Panc1 (cell line): ENCODE results near the gene HINFP. TPM values are rescaled to one million over a fixed set of nuclear protein-coding genes. Genes with fewer than 3 reads are reported as not detected.

ENCODE experiments used
- ATAC-seq: fragments of 200-7000 bp; cut with Tn5 transposase; 2 replicates; pipeline ENCODE4 v1.9.1; 2020; ENCODE audit warnings: mild to moderate bottlenecking, moderate library complexity
- BruUV-seq: library from RNA; stranded (reverse); fragments of 400-500 nt; replicated peaks from 2 replicates; lab custom pipeline; 2021; lab: Mats Ljungman, UMichigan
- CTCF ChIA-PET: fragments of 300-600 bp; sonication (Branson Sonifier 250); formaldehyde crosslinking; loops from one replicate; lab custom pipeline; 2022; ENCODE audit warnings: antibody characterized with exemption; lab: Charles Lee
- POLR2A ChIA-PET: fragments of 300-600 bp; sonication (Branson Sonifier 250); formaldehyde crosslinking; loops from one replicate; lab custom pipeline; 2022; ENCODE audit warnings: antibody characterized with exemption; lab: Charles Lee
- DNase-seq: peaks from one replicate; pipeline ENCODE4 v3.0.0-alpha.2; 2010; ENCODE audit warnings: low read depth, low spot score
- H3K27ac ChIP-seq: 2 replicates; pipeline ENCODE4 v1.5.1; 2011; ENCODE audit warnings: mild to moderate bottlenecking, low read length, inconsistent platforms
- H3K27me3 ChIP-seq: fragments of 200-500 bp; sonication (Bioruptor generic); 2 replicates; pipeline ENCODE4 v1.6.0; 2014; ENCODE audit warnings: low read length, inconsistent platforms; ENCODE audit not compliant: control insufficient read depth, insufficient read depth
- H3K36me3 ChIP-seq: fragments of 200-500 bp; sonication (Bioruptor generic); 2 replicates; pipeline ENCODE4 v1.5.1; 2014; ENCODE audit warnings: inconsistent platforms, mild to moderate bottlenecking, low read length, moderate library complexity; ENCODE audit not compliant: control insufficient read depth, insufficient read depth
- H3K4me1 ChIP-seq: 2 replicates; pipeline ENCODE4 v1.5.1; 2011; ENCODE audit warnings: inconsistent platforms, mild to moderate bottlenecking, low read length, moderate library complexity; ENCODE audit not compliant: control insufficient read depth, insufficient read depth
- H3K4me3 ChIP-seq, 2 experiments: 2 replicates each; pipeline ENCODE4 v1.5.1; 2011 to 2012; ENCODE audit warnings: low read depth in 2 of 2, low read length in 2 of 2, mild to moderate bottlenecking in 2 of 2, inconsistent platforms in 1 of 2, moderate library complexity in 1 of 2
- H3K9me3 ChIP-seq: fragments of 200-500 bp; sonication (Bioruptor generic); 2 replicates; pipeline ENCODE4 v1.5.1; 2014; ENCODE audit warnings: low read depth, mild to moderate bottlenecking, inconsistent platforms, low read length, moderate library complexity; ENCODE audit not compliant: control insufficient read depth, insufficient read depth
- CTCF ChIP-seq: fragments of 450-650 bp; IDR thresholded peaks from 2 replicates; pipeline ENCODE4 v1.5.1; 2017; ENCODE audit warnings: mild to moderate bottlenecking
- POLR2AphosphoS5 ChIP-seq: IDR thresholded peaks from 2 replicates; pipeline ENCODE4 v1.6.1; 2012; ENCODE audit warnings: mild to moderate bottlenecking, low read depth, low read length, moderate library complexity
- REST ChIP-seq, 2 experiments: IDR thresholded peaks; 2 replicates each; pipeline ENCODE4 v1.6.1; 2011 to 2012; ENCODE audit warnings: low read depth in 2 of 2, control low read depth in 1 of 2, low read length in 1 of 2, mild to moderate bottlenecking in 1 of 2, moderate library complexity in 1 of 2; ENCODE audit not compliant: insufficient read depth in 1 of 2
- SIN3A ChIP-seq: IDR thresholded peaks from 2 replicates; pipeline ENCODE4 v1.6.1; 2012; ENCODE audit warnings: low read depth, mild to moderate bottlenecking, low read length, moderate library complexity, borderline replicate concordance; ENCODE audit not compliant: insufficient read depth
- TCF7L2 ChIP-seq: IDR thresholded peaks from 2 replicates; pipeline ENCODE4 v1.6.1; 2011; ENCODE audit warnings: mild to moderate bottlenecking, low read depth, low read length, inconsistent platforms
- in situ Hi-C: cut with HindIII; loops from 2 replicates; pipeline ENCODE4 v1.10.0; 2016; ENCODE audit warnings: low sequenced_read_pairs, low pct_unique_long_range_greater_than_20kb
- intact Hi-C: fragments of 100-400 bp; cut with micrococcal nuclease; formaldehyde crosslinking; loops from one replicate; pipeline ENCODE4 v1.10.0; 2022; ENCODE audit not compliant: unreplicated experiment
- total RNA-seq: library from RNA; stranded (reverse); gene quantifications from one replicate; pipeline ENCODE4 v1.2.1, GENCODE V29; 2021; ENCODE audit not compliant: unreplicated experiment

The HINFP gene
- total RNA-seq, 1 experiment from 2014 or later = 52.7 TPM

DNA sequence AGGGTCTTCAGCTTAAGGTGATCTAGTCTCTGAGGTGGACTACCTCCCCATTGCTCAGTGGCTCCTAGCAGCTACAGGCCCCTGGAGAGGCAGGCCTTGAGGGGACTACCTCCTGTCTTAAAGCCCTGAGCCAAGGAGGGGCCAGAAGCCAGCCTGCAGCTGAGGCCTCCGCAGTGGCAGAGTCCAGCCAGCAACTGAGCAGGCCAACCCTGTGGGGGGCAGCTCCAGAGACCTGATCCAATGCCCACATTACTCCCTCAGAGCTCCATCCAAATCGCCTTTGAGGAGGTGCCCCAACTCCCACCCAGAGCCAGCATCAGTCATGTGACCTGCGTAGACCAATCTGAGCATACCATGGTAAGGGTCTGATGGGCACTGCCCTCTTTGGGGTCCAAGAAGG lies 11.5 kb upstream of the HINFP start:
- Histone ChIP-seq H3K36me3 (no peaks in the 10 kb centered on the region), H3K27me3 (no peaks in the 10 kb centered on the region), H3K27ac (no peak overlapping the region), H3K9me3 (no peaks in the 10 kb centered on the region), H3K4me1 (peaks cover 19% of the 10 kb centered on the region), H3K4me3 (no peak overlapping the region)
- TF ChIP-seq CTCF = no peak
- TF ChIP-seq SIN3A = no peak
- no peak for TF ChIP-seq POLR2AphosphoS5
- no peak for TF ChIP-seq REST (IDR thresholded peaks at IDR 0.05; ENCODE audit: insufficient read depth in 1 of 2, low read depth in 2 of 2, low read length in 1 of 2)
- no peak for TF ChIP-seq TCF7L2
- DNase-seq = no peak
- in situ Hi-C loops = no loop called here
- CTCF ChIA-PET = interaction anchor here (0.8 to 1.4 kb wide), 3 partner anchors 9 to 39 kb away, joined by 3 to 7 read pairs (median 3); partner anchors contain the start of gene ABCG4
- no peak for ATAC-seq
- no TSS peak for BruUV-seq
- intact Hi-C loops = no loop called here
- POLR2A ChIA-PET = no interaction called here

- intact Hi-C loops = no loop called here
- in situ Hi-C loops = no loop called here
- no peaks in the 10 kb centered on the region for H3K27me3 ChIP-seq
- no peak overlapping the region for H3K4me3 ChIP-seq
- TF ChIP-seq CTCF (no peak), POLR2AphosphoS5 (no peak), REST (IDR thresholded peaks at IDR 0.05; ENCODE audit: insufficient read depth in 1 of 2, low read depth in 2 of 2, low read length in 1 of 2) (no peak), TCF7L2 (no peak), SIN3A (no peak)
- H3K4me1 ChIP-seq = peaks cover 19% of the 10 kb centered on the region
- H3K27ac ChIP-seq = no peak overlapping the region
- no TSS peak for BruUV-seq
- ChIA-PET POLR2A (interaction anchor here (0.6 to 0.8 kb wide), 2 partner anchors 27 to 199 kb away, joined by 3 to 5 read pairs; no protein-coding TSS in a partner anchor), CTCF (interaction anchor here (1.0 kb wide), 1 partner anchor 39 kb away, joined by 3 read pairs; the partner anchor contains the start of gene ABCG4)
- no peak for DNase-seq
- no peak for ATAC-seq
- no peaks in the 10 kb centered on the region for H3K36me3 ChIP-seq
- H3K9me3 ChIP-seq = no peaks in the 10 kb centered on the region
Observed at GRCh38 chr11:119110439-119110838, 10.9 kb upstream of the HINFP start.
